NB4 (cell line): ENCODE measurements around the gene KRTCAP3.
A peak's percentile ranks its signal among the peaks of the same experiment; 100 is the strongest.

ENCODE experiments used
- CTCF ChIP-seq: IDR thresholded peaks from one replicate; pipeline ENCODE4 v1.5.1; 2012; ENCODE audit warnings: low read depth, low read length
- MAX ChIP-seq: IDR thresholded peaks from 2 replicates; pipeline ENCODE4 v1.6.1; 2011; ENCODE audit warnings: low read depth, low read length
- POLR2A ChIP-seq: IDR thresholded peaks from 2 replicates; pipeline ENCODE4 v1.6.1; 2011; ENCODE audit warnings: mild to moderate bottlenecking; ENCODE audit not compliant: insufficient read length; ENCODE audit errors: extremely low read depth

GRCh38 chr2:27428978-27429541, 13.1 kb upstream of the KRTCAP3 start:
- no peak for TF ChIP-seq CTCF
- TF ChIP-seq MAX = 0 out of 2 replicates have a peak, but pooled peaks have one; percentile 25
- TF ChIP-seq POLR2A = no peak
